T-helper 2 cell treated with Interferon-gamma antibody and Interleukin-4, amounts not matched to agents 100 ng/mL and 5 ng/mL, for 36 hours (primary cell): Measurements from ENCODE around the gene STEAP4. TPM values are rescaled to one million over a fixed set of nuclear protein-coding genes. Genes with fewer than 3 reads are reported as not detected.
"Not testable (repeated sequence)": the region's sequence is repeated elsewhere in the genome, so short reads cannot be mapped to it uniquely, and the experiment has no call there.

ENCODE experiments used
- intact Hi-C: fragments of 100-400 bp; cut with micrococcal nuclease; formaldehyde crosslinking; loops from one replicate; pipeline ENCODE4 v1.15.1; 2023
- total RNA-seq: library from RNA; stranded (reverse); gene quantifications from 2 replicates; pipeline ENCODE4 v1.2.3, GENCODE V29; 2022

The STEAP4 gene
- total RNA-seq, 1 donor from 2014 or later = not detected

DNA sequence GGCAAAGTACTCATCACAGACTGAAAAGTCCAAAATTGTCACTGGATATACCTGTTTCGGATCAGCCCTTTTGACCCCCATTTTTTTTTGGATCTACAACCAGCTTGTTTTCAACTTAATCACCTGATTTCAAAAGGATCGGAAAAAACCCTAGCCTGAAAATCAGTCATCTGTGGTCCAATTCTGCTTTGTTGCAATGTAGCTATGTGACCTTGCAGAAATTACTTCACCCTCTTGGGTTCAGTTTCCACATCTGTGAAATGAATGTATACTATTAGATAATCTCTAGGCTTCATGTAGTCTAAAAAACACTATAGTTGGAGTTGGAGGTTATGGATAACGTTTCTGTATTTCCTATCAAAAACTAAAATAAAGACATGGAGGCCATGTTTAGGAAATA is 37.1 kb downstream of the STEAP4 start:
- intact Hi-C loops = no loop called here

- intact Hi-C loops = no loop called here
These were observed 37.8 kb downstream of the STEAP4 start for GRCh38 chr7:88268858-88269257.

DNA sequence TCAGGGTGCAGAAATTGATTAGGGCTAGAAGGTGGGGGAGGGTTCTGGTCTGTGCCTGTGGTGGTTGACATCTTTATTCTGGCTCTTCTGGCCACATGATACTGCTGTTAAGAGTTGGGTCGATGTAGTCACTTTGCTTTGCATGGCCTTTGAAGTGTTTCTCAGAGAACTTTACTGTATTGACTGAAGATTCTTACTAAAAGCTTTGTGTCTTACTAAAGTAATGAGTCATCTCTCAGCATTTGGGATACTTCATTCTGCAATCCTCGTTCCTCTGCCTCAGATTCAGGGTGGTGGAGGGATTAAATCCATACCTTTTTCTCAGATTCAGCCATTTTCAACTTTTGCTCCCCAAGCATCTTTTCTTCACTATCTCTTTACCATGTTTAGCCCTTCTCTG is 38.6 kb downstream of the STEAP4 start:
- intact Hi-C loops = no loop called here

DNA sequence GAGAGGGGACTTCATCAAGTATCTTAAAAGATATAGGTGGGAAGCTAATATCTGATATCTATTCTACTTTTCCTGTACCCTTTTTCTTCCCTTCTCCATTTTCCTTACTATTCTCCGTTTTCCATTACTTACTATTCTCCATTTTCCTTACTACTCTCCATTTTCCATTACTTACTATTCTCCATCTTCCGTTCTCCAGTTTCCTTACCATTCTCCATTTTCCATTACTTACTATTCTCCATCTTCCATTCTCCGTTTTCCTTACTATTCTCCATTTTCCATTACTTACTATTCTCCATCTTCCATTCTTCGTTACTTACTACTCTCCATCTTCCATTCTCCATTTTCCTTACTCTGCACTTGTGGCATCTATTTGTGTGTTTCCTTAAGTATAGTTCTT is 39.3 kb downstream of the STEAP4 start:
- intact Hi-C loops = no loop called here

DNA sequence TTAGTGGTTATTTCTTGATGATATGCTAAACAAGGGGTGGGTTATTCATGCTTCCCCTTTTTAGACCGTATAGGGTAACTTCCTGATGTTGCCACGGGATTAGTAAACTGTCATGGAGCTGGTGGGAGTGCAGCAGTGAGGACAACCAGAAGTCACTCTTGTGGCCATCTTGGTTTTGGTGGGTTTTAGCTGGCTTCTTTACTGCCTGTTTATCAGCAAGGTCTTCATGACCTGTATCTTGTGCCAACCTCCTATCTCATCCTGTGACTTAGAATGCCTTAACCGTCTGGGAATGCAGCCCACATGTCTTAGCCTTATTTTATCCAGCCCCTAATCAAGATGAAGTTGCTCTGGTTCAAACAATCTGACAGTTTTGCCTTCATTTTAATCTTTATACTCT is 41.7 kb downstream of the STEAP4 start:
- intact Hi-C loops = not testable (repeated sequence)

DNA sequence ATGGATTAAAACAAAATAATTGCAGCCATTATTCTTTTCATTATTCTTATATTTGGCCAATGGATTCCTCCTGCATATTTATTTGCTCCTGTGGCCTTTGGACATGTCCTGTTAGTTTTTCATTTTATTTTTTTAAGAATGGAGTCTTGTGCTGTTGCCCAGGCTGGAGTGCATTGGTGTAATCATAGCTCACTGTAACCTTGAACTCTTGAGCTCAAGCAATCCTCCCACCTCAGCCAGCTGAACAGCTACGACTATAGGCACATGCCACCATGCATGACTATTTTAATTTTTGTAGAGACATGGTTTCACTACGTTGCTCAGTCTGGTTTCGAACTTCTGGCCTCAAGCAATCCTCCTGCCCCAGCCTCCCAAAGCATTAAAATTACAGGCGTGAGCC is 44.1 kb downstream of the STEAP4 start:
- intact Hi-C loops = no loop called here

GRCh38 chr7:88260719-88261118 is 46.0 kb downstream of the STEAP4 start:
- intact Hi-C loops = no loop called here

GRCh38 chr7:88259656-88260380 is 46.9 kb downstream of the STEAP4 start:
- intact Hi-C loops = no loop called here

- intact Hi-C loops = not testable (repeated sequence)
These were observed 48.4 kb downstream of the STEAP4 start for GRCh38 chr7:88258296-88258695.

- intact Hi-C loops = no loop called here
These were observed 49.8 kb downstream of the STEAP4 start for GRCh38 chr7:88256906-88257305.

GRCh38 chr7:88254721-88255424 is 51.8 kb downstream of the STEAP4 start:
- intact Hi-C loops = no loop called here

GRCh38 chr7:88253640-88254039 is 53.1 kb downstream of the STEAP4 start:
- intact Hi-C loops = no loop called here

- intact Hi-C loops = loop anchor here (5.0 to 10.0 kb wide), 2 partner anchors 543 to 1381 kb away; no protein-coding TSS in a partner anchor
These were observed 62.4 kb downstream of the STEAP4 start for GRCh38 chr7:88244258-88244657.

GRCh38 chr7:88243345-88243909 is 63.3 kb downstream of the STEAP4 start:
- intact Hi-C loops = loop anchor here (1.0 to 10.0 kb wide), 4 partner anchors 303 to 1381 kb away; no protein-coding TSS in a partner anchor

DNA sequence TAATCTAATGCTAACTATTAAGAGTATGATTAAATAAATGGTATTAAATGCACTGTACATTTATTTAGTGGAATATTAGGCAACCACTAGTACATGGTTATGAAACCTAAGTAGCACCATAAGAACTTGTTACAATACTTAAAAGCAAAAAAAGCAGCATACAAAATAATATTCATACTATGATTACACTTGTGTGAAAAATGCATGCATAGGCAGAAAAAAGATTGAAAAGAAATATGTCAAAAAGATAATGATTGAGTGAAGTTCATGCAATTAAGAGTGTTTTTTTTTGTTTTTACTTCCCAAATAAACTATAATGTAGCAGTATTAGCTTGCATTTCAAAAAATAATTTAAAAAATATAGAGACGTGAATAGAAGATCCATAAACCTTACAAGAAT is 66.8 kb downstream of the STEAP4 start:
- intact Hi-C loops = loop anchor here (2.0 to 10.0 kb wide), 3 partner anchors 19 to 1385 kb away; partner anchors contain the start of gene SRI

DNA sequence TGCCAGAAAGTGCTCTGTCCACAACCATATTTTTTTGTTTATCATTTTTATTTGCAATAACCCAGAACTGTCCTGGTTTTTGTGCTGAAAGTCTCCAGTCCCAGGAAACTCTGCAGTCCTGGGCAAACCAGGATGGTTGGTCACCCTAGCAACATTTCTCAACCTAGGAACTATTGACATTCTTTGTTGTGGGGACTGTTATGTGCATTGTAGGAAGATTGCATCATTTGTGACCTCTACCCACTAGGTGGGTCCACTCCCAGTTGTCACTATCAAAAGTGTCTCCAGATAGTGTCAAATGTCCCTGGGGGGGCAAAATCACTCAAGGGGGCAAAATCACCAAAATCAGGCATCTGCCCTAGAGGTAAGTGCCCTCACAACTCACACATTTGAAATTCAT is 72.9 kb downstream of the STEAP4 start:
- intact Hi-C loops = no loop called here

DNA sequence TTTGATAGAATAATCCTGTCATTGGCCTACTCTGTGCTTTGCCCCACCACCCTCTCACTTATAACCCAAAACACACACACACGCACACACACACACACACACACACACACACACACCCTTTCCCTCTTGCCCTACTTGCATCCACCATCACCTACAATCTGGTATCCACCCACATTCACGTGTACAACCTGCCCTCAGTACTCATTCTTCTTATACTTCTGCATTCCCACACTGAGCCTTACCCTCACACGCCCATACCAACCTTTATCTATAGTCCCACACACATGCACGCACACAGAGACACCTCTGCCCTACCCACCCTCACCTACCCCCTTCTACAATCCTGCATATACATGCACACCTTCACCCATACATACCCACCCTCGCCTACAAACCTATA is 76.0 kb downstream of the STEAP4 start:
- intact Hi-C loops = no loop called here

DNA sequence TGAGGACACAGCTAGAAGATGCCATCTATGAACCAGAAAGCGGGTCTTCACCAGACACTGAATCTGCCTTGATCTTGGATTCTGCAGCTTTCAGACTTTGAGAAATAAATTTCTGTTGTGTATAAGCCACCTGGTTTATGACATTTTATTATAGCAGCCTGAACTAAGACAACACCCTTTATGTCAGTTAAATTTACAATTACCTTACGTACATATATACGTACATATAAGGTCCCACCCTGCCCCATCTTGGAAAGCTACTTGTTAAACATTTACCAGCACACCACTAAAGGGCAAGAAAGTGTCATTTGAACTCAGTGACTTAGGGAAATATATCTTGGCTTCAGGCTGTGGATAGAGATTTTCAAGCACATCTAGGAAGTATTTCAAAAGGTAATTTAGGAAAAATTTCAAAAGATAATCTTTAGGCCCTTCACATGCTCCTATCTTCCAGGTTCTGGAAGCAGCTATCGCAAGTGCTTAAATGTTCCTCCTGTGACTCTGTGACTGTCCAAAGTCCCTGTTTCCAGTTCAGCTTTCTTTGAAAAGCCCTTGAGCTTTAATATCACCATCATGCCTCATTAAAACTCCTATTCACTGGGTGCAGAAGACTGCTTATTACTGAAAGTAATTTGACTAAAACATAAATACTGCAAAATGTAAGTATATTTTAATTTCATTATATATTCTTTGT is 77.2 kb downstream of the STEAP4 start:
- intact Hi-C loops = no loop called here

GRCh38 chr7:88226886-88227516 is 79.7 kb downstream of the STEAP4 start:
- intact Hi-C loops = no loop called here

DNA sequence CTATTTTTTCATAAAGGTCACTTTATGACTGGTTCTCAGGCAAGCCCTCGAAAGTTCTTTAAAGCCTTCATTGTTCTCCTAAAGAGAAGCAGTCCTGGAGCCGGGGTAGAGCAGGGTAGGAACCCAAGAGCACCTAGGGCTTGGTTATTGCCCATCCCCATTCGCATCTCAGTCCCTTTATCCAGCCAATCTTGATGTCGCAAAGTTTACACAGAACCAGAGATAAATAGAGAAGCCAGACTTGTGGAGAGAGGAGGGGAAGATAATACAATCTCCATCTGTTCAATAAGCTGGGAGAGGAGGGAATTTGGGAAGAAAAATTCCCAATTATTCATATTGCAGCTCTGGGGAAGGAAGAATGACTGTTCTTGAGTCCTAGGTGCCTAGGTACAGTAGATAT is 80.5 kb downstream of the STEAP4 start:
- intact Hi-C loops = no loop called here

DNA sequence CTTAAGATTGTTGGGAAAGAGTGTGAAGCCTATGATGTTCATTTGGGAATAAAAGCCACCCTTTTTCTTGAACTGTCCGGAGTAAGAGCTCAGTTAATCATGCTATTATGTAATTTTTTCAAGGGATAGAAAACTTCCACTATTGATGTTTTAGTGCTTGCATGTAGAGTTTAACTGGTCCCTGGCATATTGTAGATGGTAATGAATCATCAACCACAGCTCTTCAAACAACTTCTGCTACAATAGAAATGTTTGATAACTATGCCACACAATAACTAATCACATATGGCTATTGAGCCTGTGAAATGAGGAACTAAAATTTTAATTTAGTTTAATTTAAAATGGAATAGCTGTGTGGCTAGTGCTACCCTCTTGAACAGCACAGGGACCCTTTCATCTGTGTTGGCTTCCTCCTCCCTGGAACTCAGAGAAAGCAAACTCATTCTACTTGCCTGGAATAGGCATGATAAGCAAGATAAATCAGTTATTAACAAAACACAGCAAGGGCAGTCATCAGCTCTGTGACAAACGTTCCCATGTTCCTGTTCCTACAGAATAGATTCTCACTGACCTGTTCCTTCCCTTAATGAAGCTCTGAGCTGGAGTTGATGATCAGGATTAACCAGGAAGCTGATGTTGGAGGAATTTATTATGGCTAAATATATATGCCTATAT is 82.0 kb downstream of the STEAP4 start:
- intact Hi-C loops = no loop called here
